Measurements from ENCODE around the gene GPR55.

DNA sequence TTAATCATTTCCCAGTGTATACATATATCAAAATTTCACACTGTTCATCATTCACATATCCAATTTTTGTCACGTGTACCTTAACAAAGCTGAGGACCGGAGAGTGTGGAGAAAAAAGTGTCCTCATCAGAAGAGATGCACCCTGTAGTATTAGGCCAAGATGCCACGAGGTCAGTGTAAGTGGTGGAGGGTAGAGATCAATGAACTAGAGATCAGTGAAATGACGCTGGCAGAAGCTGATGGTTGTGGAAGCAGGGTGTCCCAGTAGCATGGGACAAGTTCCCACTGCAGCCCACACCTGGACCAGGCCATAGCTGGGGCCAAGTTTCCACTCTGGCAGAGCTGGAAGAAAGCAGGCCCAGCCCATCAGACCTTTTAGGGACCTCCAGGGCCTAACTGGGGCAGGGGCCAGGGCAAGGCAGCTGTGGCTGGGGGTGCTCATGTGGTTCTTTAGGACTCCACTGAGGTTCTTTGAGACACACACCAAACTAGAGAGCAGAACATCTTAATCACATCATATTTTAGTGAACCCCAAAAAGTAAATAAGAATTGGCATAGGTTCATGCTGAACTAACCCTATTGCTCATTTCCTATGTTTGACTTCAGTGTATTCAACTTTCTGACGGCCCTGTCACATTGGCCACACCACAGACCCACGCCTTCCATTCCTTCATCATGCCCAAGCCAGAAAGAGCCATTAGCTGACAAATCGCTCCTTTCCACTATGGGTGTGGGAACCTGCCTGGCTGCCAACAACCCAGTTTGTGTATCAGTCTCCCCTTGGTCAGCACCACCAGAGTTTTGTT is 21.6 kb upstream of the GPR55 start:
- no peak for TF ChIP-seq ZNF701 (tag by site-specific recombination; IDR thresholded peaks at IDR 0.05)
- TF ChIP-seq ZNF521 (tag by site-specific recombination; IDR thresholded peaks at IDR 0.05) = no peak
- TF ChIP-seq, protein P1, sequence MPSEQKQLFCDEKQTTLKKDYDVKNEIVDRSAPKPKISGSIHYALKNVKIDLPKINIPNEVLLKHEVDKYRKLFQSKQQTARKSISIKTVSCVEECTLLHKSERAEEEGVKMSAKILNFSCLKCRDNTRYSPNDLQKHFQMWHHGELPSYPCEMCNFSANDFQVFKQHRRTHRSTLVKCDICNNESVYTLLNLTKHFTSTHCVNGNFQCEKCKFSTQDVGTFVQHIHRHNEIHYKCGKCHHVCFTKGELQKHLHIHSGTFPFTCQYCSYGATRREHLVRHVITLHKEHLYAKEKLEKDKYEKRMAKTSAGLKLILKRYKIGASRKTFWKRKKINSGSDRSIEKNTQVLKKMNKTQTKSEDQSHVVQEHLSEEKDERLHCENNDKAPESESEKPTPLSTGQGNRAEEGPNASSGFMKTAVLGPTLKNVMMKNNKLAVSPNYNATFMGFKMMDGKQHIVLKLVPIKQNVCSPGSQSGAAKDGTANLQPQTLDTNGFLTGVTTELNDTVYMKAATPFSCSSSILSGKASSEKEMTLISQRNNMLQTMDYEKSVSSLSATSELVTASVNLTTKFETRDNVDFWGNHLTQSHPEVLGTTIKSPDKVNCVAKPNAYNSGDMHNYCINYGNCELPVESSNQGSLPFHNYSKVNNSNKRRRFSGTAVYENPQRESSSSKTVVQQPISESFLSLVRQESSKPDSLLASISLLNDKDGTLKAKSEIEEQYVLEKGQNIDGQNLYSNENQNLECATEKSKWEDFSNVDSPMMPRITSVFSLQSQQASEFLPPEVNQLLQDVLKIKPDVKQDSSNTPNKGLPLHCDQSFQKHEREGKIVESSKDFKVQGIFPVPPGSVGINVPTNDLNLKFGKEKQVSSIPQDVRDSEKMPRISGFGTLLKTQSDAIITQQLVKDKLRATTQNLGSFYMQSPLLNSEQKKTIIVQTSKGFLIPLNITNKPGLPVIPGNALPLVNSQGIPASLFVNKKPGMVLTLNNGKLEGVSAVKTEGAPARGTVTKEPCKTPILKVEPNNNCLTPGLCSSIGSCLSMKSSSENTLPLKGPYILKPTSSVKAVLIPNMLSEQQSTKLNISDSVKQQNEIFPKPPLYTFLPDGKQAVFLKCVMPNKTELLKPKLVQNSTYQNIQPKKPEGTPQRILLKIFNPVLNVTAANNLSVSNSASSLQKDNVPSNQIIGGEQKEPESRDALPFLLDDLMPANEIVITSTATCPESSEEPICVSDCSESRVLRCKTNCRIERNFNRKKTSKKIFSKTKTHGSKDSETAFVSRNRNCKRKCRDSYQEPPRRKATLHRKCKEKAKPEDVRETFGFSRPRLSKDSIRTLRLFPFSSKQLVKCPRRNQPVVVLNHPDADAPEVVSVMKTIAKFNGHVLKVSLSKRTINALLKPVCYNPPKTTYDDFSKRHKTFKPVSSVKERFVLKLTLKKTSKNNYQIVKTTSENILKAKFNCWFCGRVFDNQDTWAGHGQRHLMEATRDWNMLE (tag by site-specific recombination; conservative IDR thresholded peaks at IDR 0.05; ENCODE audit: low read depth) = no peak
- TF ChIP-seq, protein P2, sequence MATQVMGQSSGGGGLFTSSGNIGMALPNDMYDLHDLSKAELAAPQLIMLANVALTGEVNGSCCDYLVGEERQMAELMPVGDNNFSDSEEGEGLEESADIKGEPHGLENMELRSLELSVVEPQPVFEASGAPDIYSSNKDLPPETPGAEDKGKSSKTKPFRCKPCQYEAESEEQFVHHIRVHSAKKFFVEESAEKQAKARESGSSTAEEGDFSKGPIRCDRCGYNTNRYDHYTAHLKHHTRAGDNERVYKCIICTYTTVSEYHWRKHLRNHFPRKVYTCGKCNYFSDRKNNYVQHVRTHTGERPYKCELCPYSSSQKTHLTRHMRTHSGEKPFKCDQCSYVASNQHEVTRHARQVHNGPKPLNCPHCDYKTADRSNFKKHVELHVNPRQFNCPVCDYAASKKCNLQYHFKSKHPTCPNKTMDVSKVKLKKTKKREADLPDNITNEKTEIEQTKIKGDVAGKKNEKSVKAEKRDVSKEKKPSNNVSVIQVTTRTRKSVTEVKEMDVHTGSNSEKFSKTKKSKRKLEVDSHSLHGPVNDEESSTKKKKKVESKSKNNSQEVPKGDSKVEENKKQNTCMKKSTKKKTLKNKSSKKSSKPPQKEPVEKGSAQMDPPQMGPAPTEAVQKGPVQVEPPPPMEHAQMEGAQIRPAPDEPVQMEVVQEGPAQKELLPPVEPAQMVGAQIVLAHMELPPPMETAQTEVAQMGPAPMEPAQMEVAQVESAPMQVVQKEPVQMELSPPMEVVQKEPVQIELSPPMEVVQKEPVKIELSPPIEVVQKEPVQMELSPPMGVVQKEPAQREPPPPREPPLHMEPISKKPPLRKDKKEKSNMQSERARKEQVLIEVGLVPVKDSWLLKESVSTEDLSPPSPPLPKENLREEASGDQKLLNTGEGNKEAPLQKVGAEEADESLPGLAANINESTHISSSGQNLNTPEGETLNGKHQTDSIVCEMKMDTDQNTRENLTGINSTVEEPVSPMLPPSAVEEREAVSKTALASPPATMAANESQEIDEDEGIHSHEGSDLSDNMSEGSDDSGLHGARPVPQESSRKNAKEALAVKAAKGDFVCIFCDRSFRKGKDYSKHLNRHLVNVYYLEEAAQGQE (tag by site-specific recombination; IDR thresholded peaks at IDR 0.05) = no peak
- TF ChIP-seq ZBTB21 (tag by site-specific recombination; IDR thresholded peaks at IDR 0.05) = no peak
- TF ChIP-seq, protein P3, sequence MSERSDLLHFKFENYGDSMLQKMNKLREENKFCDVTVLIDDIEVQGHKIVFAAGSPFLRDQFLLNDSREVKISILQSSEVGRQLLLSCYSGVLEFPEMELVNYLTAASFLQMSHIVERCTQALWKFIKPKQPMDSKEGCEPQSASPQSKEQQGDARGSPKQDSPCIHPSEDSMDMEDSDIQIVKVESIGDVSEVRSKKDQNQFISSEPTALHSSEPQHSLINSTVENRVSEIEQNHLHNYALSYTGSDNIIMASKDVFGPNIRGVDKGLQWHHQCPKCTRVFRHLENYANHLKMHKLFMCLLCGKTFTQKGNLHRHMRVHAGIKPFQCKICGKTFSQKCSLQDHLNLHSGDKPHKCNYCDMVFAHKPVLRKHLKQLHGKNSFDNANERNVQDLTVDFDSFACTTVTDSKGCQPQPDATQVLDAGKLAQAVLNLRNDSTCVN (tag by site-specific recombination; optimal IDR thresholded peaks at IDR 0.05) = no peak
- no peak for TF ChIP-seq ZNF670 (tag by site-specific recombination; IDR thresholded peaks at IDR 0.05; ENCODE audit: low read depth)
- TF ChIP-seq, protein P4, sequence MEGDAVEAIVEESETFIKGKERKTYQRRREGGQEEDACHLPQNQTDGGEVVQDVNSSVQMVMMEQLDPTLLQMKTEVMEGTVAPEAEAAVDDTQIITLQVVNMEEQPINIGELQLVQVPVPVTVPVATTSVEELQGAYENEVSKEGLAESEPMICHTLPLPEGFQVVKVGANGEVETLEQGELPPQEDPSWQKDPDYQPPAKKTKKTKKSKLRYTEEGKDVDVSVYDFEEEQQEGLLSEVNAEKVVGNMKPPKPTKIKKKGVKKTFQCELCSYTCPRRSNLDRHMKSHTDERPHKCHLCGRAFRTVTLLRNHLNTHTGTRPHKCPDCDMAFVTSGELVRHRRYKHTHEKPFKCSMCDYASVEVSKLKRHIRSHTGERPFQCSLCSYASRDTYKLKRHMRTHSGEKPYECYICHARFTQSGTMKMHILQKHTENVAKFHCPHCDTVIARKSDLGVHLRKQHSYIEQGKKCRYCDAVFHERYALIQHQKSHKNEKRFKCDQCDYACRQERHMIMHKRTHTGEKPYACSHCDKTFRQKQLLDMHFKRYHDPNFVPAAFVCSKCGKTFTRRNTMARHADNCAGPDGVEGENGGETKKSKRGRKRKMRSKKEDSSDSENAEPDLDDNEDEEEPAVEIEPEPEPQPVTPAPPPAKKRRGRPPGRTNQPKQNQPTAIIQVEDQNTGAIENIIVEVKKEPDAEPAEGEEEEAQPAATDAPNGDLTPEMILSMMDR (tag by site-specific recombination; IDR thresholded peaks at IDR 0.05) = no peak
- TF ChIP-seq ZBTB7A (tag by site-specific recombination; IDR thresholded peaks at IDR 0.05; ENCODE audit: low read depth) = no peak
- no peak for TF ChIP-seq ZNF548 (tag by site-specific recombination; IDR thresholded peaks at IDR 0.05)
- no peak for TF ChIP-seq ZNF16 (tag by site-specific recombination; IDR thresholded peaks at IDR 0.05; ENCODE audit: low read depth)
- TF ChIP-seq ZFP3 (tag by site-specific recombination; IDR thresholded peaks at IDR 0.05; ENCODE audit: low read depth) = no peak
- no peak for TF ChIP-seq ZNF747 (tag by site-specific recombination; IDR thresholded peaks at IDR 0.05)
- no peak for TF ChIP-seq ZBTB1 (tag by site-specific recombination; IDR thresholded peaks at IDR 0.05)
